Liver (tissue), 9 donors: ENCODE measurements around the gene PDCL3. TPM values are rescaled to one million over a fixed set of nuclear protein-coding genes. Genes with fewer than 3 reads are reported as not detected.

ENCODE experiments used
- DNase-seq: peaks from one replicate; pipeline ENCODE4 v3.0.0-alpha.2; 2017; ENCODE audit warnings: low spot score
- H3K27ac ChIP-seq, 2 donors: one replicate each; pipeline ENCODE4 v1.7.0; 2013; ENCODE audit warnings: inconsistent platforms in 2 of 2, low read length in 2 of 2, control low read depth in 1 of 2, low read depth in 1 of 2, mild to moderate bottlenecking in 1 of 2
- H3K27me3 ChIP-seq, 4 donors: one replicate each; pipeline versions ENCODE4 v1.6.1 to v1.7.0; 2013; ENCODE audit warnings: low read length in 3 of 4, inconsistent platforms in 1 of 4, mild to moderate bottlenecking in 1 of 4, moderate library complexity in 1 of 4; ENCODE audit not compliant: control insufficient read depth in 4 of 4, insufficient read depth in 4 of 4
- H3K36me3 ChIP-seq, 4 donors: one replicate each; pipeline versions ENCODE4 v1.6.1 to v1.7.0; 2013; ENCODE audit warnings: low read length in 3 of 4, mild to moderate bottlenecking in 3 of 4, low read depth in 1 of 4, moderate library complexity in 1 of 4; ENCODE audit not compliant: control insufficient read depth in 4 of 4, insufficient read depth in 3 of 4
- H3K4me1 ChIP-seq, 4 donors: one replicate each; pipeline versions ENCODE4 v1.6.1 to v1.7.0; 2013; ENCODE audit warnings: low read length in 3 of 4, mild to moderate bottlenecking in 3 of 4, moderate library complexity in 1 of 4; ENCODE audit not compliant: control insufficient read depth in 4 of 4, insufficient read depth in 4 of 4
- H3K4me3 ChIP-seq, 3 donors: one replicate each; pipeline versions ENCODE4 v1.6.1 to v1.7.0; 2013; ENCODE audit warnings: low read length in 3 of 3, control low read depth in 1 of 3, low read depth in 1 of 3, mild to moderate bottlenecking in 1 of 3
- H3K9ac ChIP-seq, 2 donors: one replicate each; pipeline ENCODE4 v1.7.0; 2013; ENCODE audit warnings: low read length in 2 of 2, mild to moderate bottlenecking in 2 of 2, moderate library complexity in 2 of 2, control low read depth in 1 of 2, low read depth in 1 of 2
- H3K9me3 ChIP-seq, 4 donors: one replicate each; pipeline versions ENCODE4 v1.6.1 to v1.7.0; 2013; ENCODE audit warnings: low read length in 3 of 4; ENCODE audit not compliant: control insufficient read depth in 4 of 4
- EGR1 ChIP-seq, 2 donors: IDR thresholded peaks; 2 replicates each; pipeline ENCODE4 v1.6.1; 2016 to 2018; ENCODE audit warnings: antibody characterized with exemption in 2 of 2, low read depth in 2 of 2
- FOXA2 ChIP-seq: IDR thresholded peaks from 2 replicates; pipeline ENCODE4 v1.6.1; 2016; ENCODE audit warnings: antibody characterized with exemption
- GABPA ChIP-seq, 2 donors: IDR thresholded peaks in 1 of 2; conservative IDR thresholded peaks in 1 of 2; 2 replicates each; pipeline ENCODE4 v1.6.1; 2016; ENCODE audit warnings: antibody characterized with exemption in 2 of 2, mild to moderate bottlenecking in 1 of 2, moderate library complexity in 1 of 2
- HNF4A ChIP-seq, 2 donors: conservative IDR thresholded peaks; 2 replicates each; pipeline ENCODE4 v1.6.1; 2016; ENCODE audit warnings: antibody characterized with exemption in 2 of 2, mild to moderate bottlenecking in 2 of 2
- JUND ChIP-seq, 2 donors: IDR thresholded peaks; 2 replicates each; pipeline ENCODE4 v1.6.1; 2016; ENCODE audit warnings: antibody characterized with exemption in 2 of 2
- NR2F2 ChIP-seq: IDR thresholded peaks from 2 replicates; pipeline ENCODE4 v1.6.1; 2016; ENCODE audit warnings: antibody characterized with exemption
- RAD21 ChIP-seq, 2 donors: IDR thresholded peaks; 2 replicates each; pipeline ENCODE4 v1.6.1; 2016; ENCODE audit warnings: antibody characterized with exemption in 2 of 2, mild to moderate bottlenecking in 2 of 2
- RXRA ChIP-seq, 2 donors: IDR thresholded peaks; 2 replicates each; pipeline ENCODE4 v1.6.1; 2017 to 2018; ENCODE audit warnings: antibody characterized with exemption in 2 of 2, mild to moderate bottlenecking in 1 of 2
- SP1 ChIP-seq: IDR thresholded peaks from 2 replicates; pipeline ENCODE4 v1.6.1; 2018; ENCODE audit warnings: antibody characterized with exemption, mild to moderate bottlenecking
- YY1 ChIP-seq: IDR thresholded peaks from 2 replicates; pipeline ENCODE4 v1.6.1; 2016; ENCODE audit warnings: antibody characterized with exemption, mild to moderate bottlenecking
- WGBS: extraction: QIAGEN DNeasy Blood & Tissue Kit; methylation state at CpG from one replicate; pipeline ENCODE4 v1.1.7; 2013; 5-methylcytosine and 5-hydroxymethylcytosine counted together
- polyA plus RNA-seq, 2 donors: library from polyadenylated mRNA; stranded (reverse) in 1 of 2; unstranded in 1 of 2; fragments of 200-250 nt in 1 of 2; fragments of >200 nt in 1 of 2; fragmentation: Nextera tagmentation in 1 of 2; extraction: Ambion mirVana in 1 of 2; gene quantifications; one replicate each; pipeline versions ENCODE4 v1.2.1 to v1.2.3, GENCODE V29; 2013 to 2015
- total RNA-seq, 2 donors: library from RNA; depleted of rRNA; stranded (reverse); fragments of >200 nt; gene quantifications; one replicate each; pipeline ENCODE4 v1.2.3, GENCODE V29; 2014
- TF ChIP-seq, protein P1 (sequence below): IDR thresholded peaks from 2 replicates; pipeline ENCODE4 v1.6.1; 2016; ENCODE audit warnings: antibody characterized with exemption
- TF ChIP-seq, protein P2 (sequence below): IDR thresholded peaks from 2 replicates; pipeline ENCODE4 v1.6.1; 2016; ENCODE audit warnings: antibody characterized with exemption
- TF ChIP-seq, protein P3 (sequence below): IDR thresholded peaks from 2 replicates; pipeline ENCODE4 v1.6.1; 2016; ENCODE audit warnings: antibody characterized with exemption, mild to moderate bottlenecking
- TF ChIP-seq, protein P4 (sequence below): IDR thresholded peaks from 2 replicates; pipeline ENCODE4 v1.6.1; 2016; ENCODE audit warnings: antibody characterized with exemption
- TF ChIP-seq, protein P5 (sequence below): fragments of 150-350 bp; IDR thresholded peaks from 2 replicates; pipeline ENCODE4 v1.5.1; 2017; ENCODE audit warnings: improper control_type of control experiment, low read depth, low read length; ENCODE audit not compliant: missing input control
- donor health status: healthy.
- donor health status: healthy.
- donor health status: healthy.
- donor health status: healthy.
- donor health status: healthy.

Gene PDCL3
- total and polyA plus RNA-seq, 4 donors: 4.2 to 12.3 (median 7.0) TPM

DNA sequence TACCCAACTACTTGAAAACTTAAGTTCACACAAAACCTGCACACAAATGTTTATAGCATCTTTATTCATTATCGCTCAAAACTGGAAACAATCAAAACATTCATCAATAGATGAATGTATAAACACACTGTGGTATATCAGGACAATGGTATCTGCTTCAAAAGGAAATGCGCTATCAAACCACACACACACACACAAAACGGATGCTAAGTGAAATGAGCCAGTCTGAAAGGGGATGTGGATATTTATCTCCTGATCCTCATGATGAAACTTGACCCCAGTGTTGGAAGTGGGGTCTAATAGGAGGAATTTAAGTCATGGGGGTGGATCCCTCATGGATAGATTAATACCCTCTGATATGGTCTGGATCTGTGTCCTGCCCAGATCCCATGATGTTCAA is 22.0 kb downstream of the PDCL3 start:
- Histone ChIP-seq H3K27ac (no peak overlapping the region), H3K36me3 (no peaks in the 10 kb centered on the region), H3K9ac (no peak overlapping the region), H3K27me3 (no peaks in the 10 kb centered on the region), H3K9me3 (no peaks in the 10 kb centered on the region), H3K4me1 (no peaks in the 10 kb centered on the region), H3K4me3 (no peak overlapping the region)
- no peak for DNase-seq
- 60% methylated on average over 3 of the region's 3 CpGs for WGBS
- TF ChIP-seq, protein P1, sequence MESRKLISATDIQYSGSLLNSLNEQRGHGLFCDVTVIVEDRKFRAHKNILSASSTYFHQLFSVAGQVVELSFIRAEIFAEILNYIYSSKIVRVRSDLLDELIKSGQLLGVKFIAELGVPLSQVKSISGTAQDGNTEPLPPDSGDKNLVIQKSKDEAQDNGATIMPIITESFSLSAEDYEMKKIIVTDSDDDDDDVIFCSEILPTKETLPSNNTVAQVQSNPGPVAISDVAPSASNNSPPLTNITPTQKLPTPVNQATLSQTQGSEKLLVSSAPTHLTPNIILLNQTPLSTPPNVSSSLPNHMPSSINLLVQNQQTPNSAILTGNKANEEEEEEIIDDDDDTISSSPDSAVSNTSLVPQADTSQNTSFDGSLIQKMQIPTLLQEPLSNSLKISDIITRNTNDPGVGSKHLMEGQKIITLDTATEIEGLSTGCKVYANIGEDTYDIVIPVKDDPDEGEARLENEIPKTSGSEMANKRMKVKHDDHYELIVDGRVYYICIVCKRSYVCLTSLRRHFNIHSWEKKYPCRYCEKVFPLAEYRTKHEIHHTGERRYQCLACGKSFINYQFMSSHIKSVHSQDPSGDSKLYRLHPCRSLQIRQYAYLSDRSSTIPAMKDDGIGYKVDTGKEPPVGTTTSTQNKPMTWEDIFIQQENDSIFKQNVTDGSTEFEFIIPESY: no peak
- no peak for TF ChIP-seq YY1
- no peak for TF ChIP-seq RXRA (IDR thresholded peaks at IDR 0.05)
- no peak for TF ChIP-seq GABPA (IDR thresholded peaks at IDR 0.05 in 1 of 2, conservative IDR thresholded peaks at IDR 0.05 in 1 of 2)
- TF ChIP-seq, protein P2, sequence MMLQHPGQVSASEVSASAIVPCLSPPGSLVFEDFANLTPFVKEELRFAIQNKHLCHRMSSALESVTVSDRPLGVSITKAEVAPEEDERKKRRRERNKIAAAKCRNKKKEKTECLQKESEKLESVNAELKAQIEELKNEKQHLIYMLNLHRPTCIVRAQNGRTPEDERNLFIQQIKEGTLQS: no peak
- no peak for TF ChIP-seq NR2F2
- TF ChIP-seq HNF4A (conservative IDR thresholded peaks at IDR 0.05): no peak
- TF ChIP-seq EGR1 (IDR thresholded peaks at IDR 0.05; ENCODE audit: low read depth in 2 of 2): no peak
- TF ChIP-seq RAD21 (IDR thresholded peaks at IDR 0.05): no peak
- TF ChIP-seq FOXA2: no peak
- no peak for TF ChIP-seq JUND (IDR thresholded peaks at IDR 0.05)
- TF ChIP-seq, protein P3, sequence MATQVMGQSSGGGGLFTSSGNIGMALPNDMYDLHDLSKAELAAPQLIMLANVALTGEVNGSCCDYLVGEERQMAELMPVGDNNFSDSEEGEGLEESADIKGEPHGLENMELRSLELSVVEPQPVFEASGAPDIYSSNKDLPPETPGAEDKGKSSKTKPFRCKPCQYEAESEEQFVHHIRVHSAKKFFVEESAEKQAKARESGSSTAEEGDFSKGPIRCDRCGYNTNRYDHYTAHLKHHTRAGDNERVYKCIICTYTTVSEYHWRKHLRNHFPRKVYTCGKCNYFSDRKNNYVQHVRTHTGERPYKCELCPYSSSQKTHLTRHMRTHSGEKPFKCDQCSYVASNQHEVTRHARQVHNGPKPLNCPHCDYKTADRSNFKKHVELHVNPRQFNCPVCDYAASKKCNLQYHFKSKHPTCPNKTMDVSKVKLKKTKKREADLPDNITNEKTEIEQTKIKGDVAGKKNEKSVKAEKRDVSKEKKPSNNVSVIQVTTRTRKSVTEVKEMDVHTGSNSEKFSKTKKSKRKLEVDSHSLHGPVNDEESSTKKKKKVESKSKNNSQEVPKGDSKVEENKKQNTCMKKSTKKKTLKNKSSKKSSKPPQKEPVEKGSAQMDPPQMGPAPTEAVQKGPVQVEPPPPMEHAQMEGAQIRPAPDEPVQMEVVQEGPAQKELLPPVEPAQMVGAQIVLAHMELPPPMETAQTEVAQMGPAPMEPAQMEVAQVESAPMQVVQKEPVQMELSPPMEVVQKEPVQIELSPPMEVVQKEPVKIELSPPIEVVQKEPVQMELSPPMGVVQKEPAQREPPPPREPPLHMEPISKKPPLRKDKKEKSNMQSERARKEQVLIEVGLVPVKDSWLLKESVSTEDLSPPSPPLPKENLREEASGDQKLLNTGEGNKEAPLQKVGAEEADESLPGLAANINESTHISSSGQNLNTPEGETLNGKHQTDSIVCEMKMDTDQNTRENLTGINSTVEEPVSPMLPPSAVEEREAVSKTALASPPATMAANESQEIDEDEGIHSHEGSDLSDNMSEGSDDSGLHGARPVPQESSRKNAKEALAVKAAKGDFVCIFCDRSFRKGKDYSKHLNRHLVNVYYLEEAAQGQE: no peak
- no peak for TF ChIP-seq SP1
- TF ChIP-seq, protein P4, sequence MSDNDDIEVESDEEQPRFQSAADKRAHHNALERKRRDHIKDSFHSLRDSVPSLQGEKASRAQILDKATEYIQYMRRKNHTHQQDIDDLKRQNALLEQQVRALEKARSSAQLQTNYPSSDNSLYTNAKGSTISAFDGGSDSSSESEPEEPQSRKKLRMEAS: no peak
- TF ChIP-seq, protein P5, sequence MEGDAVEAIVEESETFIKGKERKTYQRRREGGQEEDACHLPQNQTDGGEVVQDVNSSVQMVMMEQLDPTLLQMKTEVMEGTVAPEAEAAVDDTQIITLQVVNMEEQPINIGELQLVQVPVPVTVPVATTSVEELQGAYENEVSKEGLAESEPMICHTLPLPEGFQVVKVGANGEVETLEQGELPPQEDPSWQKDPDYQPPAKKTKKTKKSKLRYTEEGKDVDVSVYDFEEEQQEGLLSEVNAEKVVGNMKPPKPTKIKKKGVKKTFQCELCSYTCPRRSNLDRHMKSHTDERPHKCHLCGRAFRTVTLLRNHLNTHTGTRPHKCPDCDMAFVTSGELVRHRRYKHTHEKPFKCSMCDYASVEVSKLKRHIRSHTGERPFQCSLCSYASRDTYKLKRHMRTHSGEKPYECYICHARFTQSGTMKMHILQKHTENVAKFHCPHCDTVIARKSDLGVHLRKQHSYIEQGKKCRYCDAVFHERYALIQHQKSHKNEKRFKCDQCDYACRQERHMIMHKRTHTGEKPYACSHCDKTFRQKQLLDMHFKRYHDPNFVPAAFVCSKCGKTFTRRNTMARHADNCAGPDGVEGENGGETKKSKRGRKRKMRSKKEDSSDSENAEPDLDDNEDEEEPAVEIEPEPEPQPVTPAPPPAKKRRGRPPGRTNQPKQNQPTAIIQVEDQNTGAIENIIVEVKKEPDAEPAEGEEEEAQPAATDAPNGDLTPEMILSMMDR: no peak
